SU-DHL-6 (cell line): ENCODE measurements around the gene CRCP.

Experiments used
- H2AFZ ChIP-seq: fragments of 200-600 bp; sonication (generic); 2 replicates; pipeline ENCODE4 v1.6.1; 2014; ENCODE audit warnings: low read depth, mild to moderate bottlenecking, moderate library complexity, mixed read lengths, antibody characterized with exemption, low read length; ENCODE audit not compliant: severe bottlenecking
- H3F3A ChIP-seq: fragments of 200-600 bp; shearing (Covaris generic); 2 replicates; pipeline ENCODE4 v1.6.0; 2016; ENCODE audit warnings: antibody characterized with exemption, mild to moderate bottlenecking; ENCODE audit not compliant: insufficient read depth
- H3K27ac ChIP-seq: fragments of 200-600 bp; sonication (generic); 2 replicates; pipeline ENCODE4 v1.5.1; 2016; ENCODE audit warnings: low read depth, mild to moderate bottlenecking, low read length, moderate library complexity, mixed read lengths
- H3K27me3 ChIP-seq: fragments of 200-600 bp; sonication (generic), shearing (Covaris generic); 2 replicates; pipeline ENCODE4 v1.6.0; 2014; ENCODE audit warnings: mild to moderate bottlenecking, low read length
- H3K36me3 ChIP-seq: fragments of 200-600 bp; sonication (generic); 2 replicates; pipeline ENCODE4 v1.6.1; 2014; ENCODE audit warnings: mild to moderate bottlenecking, low read length, mixed read lengths
- H3K4me2 ChIP-seq: fragments of 300-600, 200-600 bp; shearing (Covaris generic), sonication (generic); 2 replicates; pipeline ENCODE4 v1.6.0; 2014; ENCODE audit warnings: low read length, low read depth, mild to moderate bottlenecking; ENCODE audit not compliant: poor library complexity, severe bottlenecking
- H3K4me3 ChIP-seq: fragments of 200-600 bp; sonication (generic); 2 replicates; pipeline ENCODE4 v1.5.1; 2014; ENCODE audit warnings: antibody characterized with exemption, low read length, mild to moderate bottlenecking, mixed read lengths; ENCODE audit not compliant: insufficient read depth, poor library complexity, severe bottlenecking
- H3K79me2 ChIP-seq: fragments of 200-600 bp; sonication (generic); 2 replicates; pipeline ENCODE4 v1.6.1; 2014; ENCODE audit warnings: mild to moderate bottlenecking, low read length, moderate library complexity; ENCODE audit not compliant: insufficient read depth
- H3K9ac ChIP-seq: fragments of 200-600 bp; sonication (generic); 2 replicates; pipeline ENCODE4 v1.7.0; 2014; ENCODE audit warnings: mild to moderate bottlenecking, low read length
- H3K9me2 ChIP-seq: fragments of 200-600 bp; sonication (generic); replicated peaks from 2 replicates; pipeline ENCODE4 v1.6.1; 2014; ENCODE audit warnings: low read length; ENCODE audit not compliant: insufficient read depth
- H3K9me3 ChIP-seq: fragments of 200-600 bp; sonication (generic); 2 replicates; pipeline ENCODE4 v1.6.1; 2014; ENCODE audit warnings: low read length, mixed read lengths; ENCODE audit not compliant: insufficient read depth
- H4K20me1 ChIP-seq: fragments of 200-600 bp; sonication (generic); 2 replicates; pipeline ENCODE4 v1.6.1; 2014; ENCODE audit warnings: low read depth, mild to moderate bottlenecking, antibody characterized with exemption, low read length, moderate library complexity, mixed read lengths
- EZH2phosphoT487 ChIP-seq: fragments of 200-600 bp; sonication (generic), shearing (Covaris generic); conservative IDR thresholded peaks from 2 replicates; pipeline ENCODE4 v1.6.1; 2018; ENCODE audit warnings: mild to moderate bottlenecking, antibody characterized with exemption, low read length, moderate library complexity, mixed read lengths
- TF ChIP-seq, protein P1 (sequence below): fragments of 200-600 bp; sonication (generic); IDR thresholded peaks from one replicate; pipeline ENCODE4 v1.5.1; 2017; ENCODE audit warnings: antibody characterized with exemption, mild to moderate bottlenecking, low read length, moderate library complexity; ENCODE audit not compliant: insufficient read depth, poor library complexity, severe bottlenecking

The CRCP gene

DNA sequence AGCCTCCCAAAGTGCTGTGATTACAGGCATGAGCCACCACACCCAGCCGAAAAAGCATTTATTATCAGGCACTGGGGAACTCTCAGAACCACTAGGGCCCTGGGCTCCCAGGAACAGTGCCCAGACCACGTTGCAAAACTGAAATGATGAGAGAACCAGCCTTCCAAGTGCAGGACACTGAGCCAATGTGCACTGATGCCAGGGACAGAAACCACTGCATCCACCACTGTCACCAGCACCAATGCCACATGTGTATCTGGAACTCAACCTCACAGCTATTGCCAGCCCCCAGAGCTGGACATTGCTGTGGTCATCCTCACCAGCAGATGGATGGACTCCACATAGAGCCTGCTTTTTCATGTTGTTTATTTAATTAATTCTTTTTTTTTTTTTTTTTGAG, 62.3 kb downstream of the CRCP start:
- Histone ChIP-seq H3K9ac (no peak overlapping the region), H3K9me3 (no peaks in the 10 kb centered on the region), H4K20me1 (no peaks in the 10 kb centered on the region), H3K4me2 (no peak overlapping the region), H3F3A (no peaks in the 10 kb centered on the region), H3K36me3 (no peaks in the 10 kb centered on the region), H3K9me2 (no peaks in the 10 kb centered on the region), H3K79me2 (no peaks in the 10 kb centered on the region), H3K27ac (no peak overlapping the region), H3K4me3 (no peak overlapping the region), H2AFZ (no peak overlapping the region), H3K27me3 (no peaks in the 10 kb centered on the region)
- TF ChIP-seq, protein P1, sequence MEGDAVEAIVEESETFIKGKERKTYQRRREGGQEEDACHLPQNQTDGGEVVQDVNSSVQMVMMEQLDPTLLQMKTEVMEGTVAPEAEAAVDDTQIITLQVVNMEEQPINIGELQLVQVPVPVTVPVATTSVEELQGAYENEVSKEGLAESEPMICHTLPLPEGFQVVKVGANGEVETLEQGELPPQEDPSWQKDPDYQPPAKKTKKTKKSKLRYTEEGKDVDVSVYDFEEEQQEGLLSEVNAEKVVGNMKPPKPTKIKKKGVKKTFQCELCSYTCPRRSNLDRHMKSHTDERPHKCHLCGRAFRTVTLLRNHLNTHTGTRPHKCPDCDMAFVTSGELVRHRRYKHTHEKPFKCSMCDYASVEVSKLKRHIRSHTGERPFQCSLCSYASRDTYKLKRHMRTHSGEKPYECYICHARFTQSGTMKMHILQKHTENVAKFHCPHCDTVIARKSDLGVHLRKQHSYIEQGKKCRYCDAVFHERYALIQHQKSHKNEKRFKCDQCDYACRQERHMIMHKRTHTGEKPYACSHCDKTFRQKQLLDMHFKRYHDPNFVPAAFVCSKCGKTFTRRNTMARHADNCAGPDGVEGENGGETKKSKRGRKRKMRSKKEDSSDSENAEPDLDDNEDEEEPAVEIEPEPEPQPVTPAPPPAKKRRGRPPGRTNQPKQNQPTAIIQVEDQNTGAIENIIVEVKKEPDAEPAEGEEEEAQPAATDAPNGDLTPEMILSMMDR: no peak
- TF ChIP-seq EZH2phosphoT487: no peak

DNA sequence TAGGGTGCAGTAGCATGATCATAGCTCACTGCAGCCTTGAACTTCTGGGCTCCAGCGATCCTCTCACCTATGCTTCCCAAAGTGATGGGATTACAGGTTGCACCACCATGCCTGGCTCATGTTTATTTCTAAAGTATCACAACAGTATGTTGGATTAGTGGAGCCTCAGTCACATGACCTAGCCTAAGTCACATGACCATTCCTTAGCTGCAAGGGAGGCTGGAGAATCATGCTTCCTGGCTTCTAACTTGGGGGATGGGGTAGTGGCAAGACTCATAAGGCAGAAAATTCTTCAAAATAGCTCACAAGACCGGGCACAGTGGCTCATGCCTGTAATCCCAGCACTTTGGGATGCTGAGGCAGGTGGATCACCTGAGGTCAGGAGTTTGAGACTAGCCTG, 63.6 kb downstream of the CRCP start:
- H4K20me1 ChIP-seq: no peaks in the 10 kb centered on the region
- no peak overlapping the region for H3K4me2 ChIP-seq
- no peaks in the 10 kb centered on the region for H3K27me3 ChIP-seq
- H3K36me3 ChIP-seq: no peaks in the 10 kb centered on the region
- no peaks in the 10 kb centered on the region for H3K9me3 ChIP-seq
- H3K4me3 ChIP-seq: no peak overlapping the region
- no peak overlapping the region for H3K9ac ChIP-seq
- TF ChIP-seq, protein P1: no peak
- TF ChIP-seq EZH2phosphoT487: no peak
- H3F3A ChIP-seq: no peaks in the 10 kb centered on the region
- no peak overlapping the region for H2AFZ ChIP-seq
- H3K27ac ChIP-seq: no peak overlapping the region
- no peaks in the 10 kb centered on the region for H3K9me2 ChIP-seq
- H3K79me2 ChIP-seq: no peaks in the 10 kb centered on the region

DNA sequence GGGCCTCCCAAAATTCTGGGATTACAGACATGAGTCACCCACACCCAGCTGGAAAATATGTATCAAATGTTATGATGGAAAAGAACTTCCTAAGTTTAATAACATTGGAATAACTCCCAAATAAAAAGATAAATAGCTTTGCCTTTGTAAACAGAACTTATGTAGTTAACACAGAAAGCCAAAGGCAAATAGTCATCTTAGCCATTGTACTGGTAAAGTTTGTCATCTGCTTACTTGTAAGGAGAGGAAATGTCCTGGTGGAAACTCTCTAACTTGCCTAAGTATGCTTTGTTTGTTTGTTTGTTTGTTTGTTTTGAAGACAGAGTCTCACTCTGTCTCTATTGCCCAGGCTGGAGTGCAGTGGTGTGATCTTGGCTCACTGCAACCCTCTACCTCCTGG, 66.7 kb downstream of the CRCP start:
- H3K27me3 ChIP-seq: no peaks in the 10 kb centered on the region
- H3F3A ChIP-seq: no peaks in the 10 kb centered on the region
- no peaks in the 10 kb centered on the region for H3K9me2 ChIP-seq
- H3K36me3 ChIP-seq: no peaks in the 10 kb centered on the region
- no peaks in the 10 kb centered on the region for H4K20me1 ChIP-seq
- H2AFZ ChIP-seq: no peak overlapping the region
- no peak for TF ChIP-seq EZH2phosphoT487
- TF ChIP-seq, protein P1: no peak
- H3K4me3 ChIP-seq: no peak overlapping the region
- no peaks in the 10 kb centered on the region for H3K79me2 ChIP-seq
- H3K9ac ChIP-seq: no peak overlapping the region
- H3K4me2 ChIP-seq: no peak overlapping the region
- no peaks in the 10 kb centered on the region for H3K9me3 ChIP-seq
- no peak overlapping the region for H3K27ac ChIP-seq
